Fibroblast of skin of right biceps (primary cell): Measurements from ENCODE around the gene HMGCS1.
"Not testable (repeated sequence)": the region's sequence is repeated elsewhere in the genome, so short reads cannot be mapped to it uniquely, and the experiment has no call there.

Experiments used
- DNase-seq: peaks from one replicate; pipeline ENCODE4 v3.0.0-alpha.2; 2013

HMGCS1 gene

DNA sequence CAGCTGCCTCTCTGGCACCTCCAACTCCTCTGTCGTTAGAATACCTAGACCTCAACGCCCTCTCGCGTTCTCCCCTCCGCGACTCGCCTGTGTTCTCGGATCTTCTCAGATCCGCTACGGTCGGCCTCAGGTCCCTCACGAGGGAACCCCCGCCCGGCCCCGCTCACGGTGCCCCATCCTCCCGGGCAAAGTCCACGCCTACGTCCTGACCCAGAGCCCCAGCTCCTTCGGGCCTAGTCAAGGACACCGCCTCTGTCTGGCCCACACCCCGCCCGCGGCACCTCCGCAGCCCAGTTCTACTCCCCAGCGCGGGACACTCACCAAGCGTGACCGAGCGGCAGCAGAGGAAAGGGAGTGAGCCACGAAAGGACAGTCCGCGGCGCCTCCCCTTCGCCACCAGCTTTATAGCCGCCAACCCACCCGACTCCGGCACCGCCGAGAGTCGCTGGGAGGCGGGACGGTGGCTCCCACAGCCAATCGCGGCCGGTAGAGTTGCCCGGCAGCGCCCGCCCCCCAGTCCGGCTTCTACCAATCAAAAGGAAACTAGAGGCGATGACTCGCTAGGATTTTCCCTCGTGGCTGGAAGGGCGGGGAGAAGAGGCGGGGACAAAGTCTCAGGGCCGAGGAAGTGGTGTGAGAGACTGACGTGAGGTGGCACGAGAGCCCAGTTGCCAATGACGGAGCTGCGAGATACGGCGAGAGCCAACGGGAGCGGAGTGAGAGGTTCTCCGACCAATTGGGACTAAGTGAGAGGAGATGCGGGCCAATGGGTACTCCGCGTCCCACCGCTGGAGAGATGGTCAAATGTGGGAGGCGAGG is at the start of gene HMGCS1:
Gene HMGCS1 (minus strand): TSS at position 378 of the 819 bp plus-strand sequence. CDS start 14,447 bp downstream, outside the sequence.
- peak; percentile 100 for DNase-seq

DNA sequence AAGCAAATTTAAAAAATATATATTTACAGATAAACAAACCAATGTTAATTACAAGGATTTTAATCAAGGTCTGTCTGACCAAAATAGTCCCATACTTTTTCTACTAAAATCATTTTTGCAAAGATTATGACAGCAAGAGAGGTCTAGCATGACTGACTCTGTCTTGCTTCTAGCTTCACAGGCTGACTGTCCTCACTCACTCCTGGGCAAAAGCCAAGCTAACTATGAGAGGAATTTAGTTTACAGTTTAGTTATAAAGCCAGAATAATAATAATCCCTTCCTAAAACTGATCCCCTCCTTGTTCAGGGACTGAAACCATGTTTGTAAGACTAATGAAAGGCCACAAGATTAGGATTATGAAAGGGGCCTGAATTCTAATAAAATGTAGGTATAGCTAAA is 45.5 kb upstream of the HMGCS1 start:
- DNase-seq = no peak

DNA sequence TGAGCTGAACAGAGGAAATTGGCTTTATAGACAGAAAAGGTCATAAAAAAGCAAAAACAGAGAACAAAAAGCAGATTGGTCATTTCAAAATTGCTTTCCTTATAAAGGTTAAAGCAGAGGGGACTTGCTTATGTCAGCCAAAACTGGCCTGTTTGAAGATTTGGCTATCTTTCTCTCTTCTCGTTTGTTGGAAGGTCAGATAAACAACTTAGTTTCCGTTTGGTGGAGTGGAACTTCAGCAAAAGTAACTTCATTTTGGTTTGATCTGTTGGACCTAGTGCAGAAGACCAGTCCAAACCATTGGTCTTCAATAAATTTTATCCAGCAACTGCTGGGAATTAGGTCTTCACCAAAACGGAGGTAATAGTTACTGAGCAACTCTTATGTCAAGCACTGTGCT is 45.1 kb upstream of the HMGCS1 start:
- DNase-seq = no peak

DNA sequence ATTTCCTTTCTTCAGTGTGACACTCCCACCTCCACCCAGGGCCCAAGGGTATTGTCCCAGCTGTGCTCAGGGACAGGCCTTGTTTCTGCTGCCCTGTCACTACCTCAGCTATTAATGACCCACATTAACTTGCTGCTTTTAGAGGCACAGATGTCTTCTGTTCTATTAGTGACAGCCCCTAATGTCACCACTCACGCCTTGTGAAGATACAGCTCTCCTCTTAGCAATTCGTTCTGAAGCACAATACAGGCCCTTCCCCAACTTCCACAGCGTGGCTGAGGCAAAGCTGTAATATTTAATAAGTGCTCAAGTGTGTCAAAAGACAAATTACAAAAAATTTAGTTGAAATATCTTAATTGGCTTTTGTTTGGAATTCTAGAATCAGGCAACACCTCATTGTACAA is 44.7 kb upstream of the HMGCS1 start:
- no peak for DNase-seq

DNA sequence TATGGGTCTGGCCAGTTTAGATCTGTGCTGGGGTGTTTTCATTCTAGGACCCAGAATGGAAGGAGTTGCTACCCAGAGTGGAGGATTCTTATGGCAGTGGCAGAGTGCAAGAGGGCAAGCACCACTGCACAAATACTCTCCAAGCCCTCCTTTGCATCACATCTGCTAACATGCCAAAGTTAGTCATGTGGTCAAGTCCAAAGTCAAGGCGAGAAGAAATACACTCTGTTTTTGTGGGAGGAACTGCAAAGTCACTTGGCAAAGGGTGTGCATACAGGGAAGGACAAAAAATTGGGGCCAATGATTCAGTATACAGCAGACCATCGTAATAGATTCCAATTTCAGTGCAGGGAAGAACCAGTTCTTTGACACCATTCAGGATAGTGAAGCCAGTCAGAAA is 43.9 kb upstream of the HMGCS1 start:
- no peak for DNase-seq

DNA sequence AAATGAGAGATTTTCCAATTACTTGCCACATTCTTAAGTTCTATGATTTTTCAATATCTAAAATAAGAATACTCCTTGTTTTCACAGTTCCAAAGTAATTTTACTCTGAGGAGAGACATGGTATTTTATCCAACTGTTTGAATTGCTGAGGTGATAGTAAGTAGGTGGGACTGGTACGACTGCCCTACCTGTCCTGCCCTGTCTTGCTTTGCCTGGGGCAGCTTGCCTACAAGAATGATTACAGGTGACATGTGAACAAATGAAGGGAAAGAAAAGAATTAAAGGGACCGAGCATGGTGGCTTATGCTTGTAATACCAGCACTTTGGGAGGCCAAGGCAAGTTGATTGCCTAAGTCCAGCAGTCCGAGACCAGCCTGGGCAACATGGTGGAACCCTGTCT is 41.6 kb upstream of the HMGCS1 start:
- DNase-seq = no peak

DNA sequence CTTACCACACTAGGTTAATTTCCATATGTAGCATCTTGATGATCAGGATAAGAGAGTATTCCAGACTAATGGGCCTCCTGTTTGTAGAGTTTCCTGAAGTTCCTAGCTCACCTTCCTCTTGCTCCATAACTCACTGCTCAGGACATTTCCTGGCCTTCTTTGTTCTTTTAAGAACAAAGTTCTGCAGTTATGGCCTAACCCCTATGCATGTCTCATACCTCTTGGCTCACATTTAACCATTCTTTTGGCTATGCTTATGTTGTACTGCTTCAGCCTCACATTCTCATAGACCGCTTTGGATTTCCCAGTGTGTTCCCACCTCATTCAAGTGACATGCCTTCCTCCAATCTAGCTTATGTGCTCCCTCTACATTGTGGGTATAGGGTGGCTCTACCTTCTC is 40.5 kb upstream of the HMGCS1 start:
- no peak for DNase-seq

DNA sequence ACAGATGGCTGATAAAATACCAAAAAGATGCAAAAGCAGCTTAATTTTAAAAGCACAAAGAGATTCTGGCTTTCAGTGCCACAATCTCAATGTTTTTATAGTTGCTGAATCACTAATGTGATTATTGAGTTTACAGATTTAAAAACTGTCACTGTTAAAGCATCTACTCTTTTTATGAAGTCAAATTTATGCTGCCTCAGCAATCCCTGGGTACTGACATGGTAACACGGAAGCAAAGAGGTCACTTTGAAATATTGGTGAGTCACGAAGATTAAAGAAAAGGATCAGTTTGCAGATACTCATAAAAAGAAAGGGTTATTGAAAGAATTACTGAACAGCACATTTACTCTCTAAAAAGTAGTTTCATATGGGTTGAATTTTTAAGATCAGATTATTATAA is 39.7 kb upstream of the HMGCS1 start:
- DNase-seq = no peak

DNA sequence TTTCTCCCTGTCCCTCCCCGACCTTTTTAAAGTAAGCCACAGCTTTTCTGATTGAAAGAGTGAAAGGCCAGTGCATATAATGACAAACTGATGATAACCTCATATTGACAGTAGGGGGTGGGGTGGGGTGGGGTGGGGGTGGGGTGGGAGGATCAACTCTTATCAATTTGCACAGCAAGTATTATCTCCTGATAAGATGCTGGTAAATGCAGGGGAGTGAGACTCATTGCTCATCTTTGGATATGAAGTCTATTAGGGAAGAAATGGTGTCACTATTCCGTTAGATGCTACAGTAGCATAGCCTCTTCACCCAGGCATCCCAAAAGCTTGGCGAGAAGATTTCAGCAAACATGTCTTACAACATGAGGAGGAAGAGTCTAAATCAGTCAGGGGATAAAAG is 38.9 kb upstream of the HMGCS1 start:
- no peak for DNase-seq

DNA sequence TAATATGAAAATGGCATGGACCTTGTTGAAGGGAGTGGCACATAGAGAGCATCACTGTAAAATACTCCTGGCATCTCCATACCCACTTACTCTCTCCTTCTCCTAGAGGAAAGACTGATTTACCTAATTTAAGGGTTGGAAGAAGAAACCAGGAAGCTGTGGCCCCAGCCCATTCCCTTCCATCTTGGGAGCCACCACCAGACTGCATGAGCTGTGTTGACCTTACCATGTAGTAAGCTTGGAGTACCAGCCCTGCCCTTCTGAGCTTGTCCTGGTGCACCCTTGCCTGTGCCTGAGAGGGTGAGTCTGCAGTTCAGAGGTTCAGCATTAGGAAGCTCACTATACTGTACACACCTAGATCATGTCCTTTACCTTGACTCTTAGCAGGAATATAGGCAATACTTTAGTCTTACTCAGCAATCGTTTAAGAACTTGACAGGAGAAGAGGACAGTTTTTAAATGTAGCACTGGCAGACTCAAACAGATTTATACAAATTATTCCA is 35.7 kb upstream of the HMGCS1 start:
- DNase-seq = no peak

DNA sequence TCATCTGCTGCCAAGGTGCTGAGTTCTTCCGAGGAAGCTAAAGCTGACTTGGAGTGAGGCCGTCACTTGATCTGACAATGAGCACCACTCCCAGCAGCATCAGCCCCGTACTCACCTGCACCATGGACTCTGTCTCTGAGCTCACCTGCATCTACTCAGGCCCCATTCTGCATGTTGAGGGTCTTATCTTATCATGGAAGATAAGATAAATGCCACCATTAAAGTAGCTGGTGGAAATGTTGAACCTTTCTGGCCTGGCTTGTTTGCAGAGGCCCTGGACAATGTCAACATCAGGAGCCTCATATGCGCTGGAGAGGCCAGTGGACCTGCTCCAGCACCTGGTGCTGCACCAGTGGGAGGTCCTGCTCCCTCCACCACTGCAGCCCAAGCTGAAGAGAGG is 35.0 kb upstream of the HMGCS1 start:
- DNase-seq = no peak

DNA sequence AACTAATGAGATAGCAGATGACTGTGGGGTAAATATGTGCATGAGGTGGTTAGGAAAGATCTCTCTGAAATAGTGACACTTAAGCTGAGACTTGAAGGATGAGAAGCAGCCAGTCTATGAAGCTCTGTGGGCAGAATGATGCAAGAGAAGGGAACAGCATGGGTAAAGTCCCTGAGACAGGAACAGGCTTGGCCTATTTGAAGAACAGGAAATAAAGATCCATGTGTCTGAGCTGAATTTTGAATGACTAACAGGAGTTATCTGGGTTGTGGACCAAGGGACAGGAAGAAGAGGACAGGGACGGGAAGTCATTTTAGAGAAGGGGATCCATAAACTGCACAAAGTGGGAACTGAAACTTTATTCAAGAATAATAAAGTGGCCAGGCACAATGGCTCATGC is 25.6 kb upstream of the HMGCS1 start:
- DNase-seq = no peak

DNA sequence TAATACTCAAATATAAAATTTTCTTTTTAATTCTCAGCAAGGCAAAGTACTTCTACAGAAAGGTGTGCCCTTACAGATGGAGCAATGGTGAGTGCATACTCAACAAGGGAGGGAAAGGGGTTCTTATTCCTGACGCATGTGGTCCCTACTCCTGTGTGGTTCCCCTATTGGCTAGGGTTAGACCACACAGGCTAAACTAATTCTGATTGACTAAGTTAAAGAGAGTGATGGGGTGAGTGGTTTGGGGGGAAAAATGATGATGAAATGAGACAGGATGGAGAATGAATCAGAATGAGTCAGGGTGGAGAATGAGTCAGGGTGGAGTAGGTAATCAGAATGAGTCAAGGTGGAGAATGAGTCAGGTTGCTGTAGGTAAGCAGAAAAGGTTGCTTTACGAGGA is 22.9 kb upstream of the HMGCS1 start:
- peak; percentile 2 for DNase-seq

DNA sequence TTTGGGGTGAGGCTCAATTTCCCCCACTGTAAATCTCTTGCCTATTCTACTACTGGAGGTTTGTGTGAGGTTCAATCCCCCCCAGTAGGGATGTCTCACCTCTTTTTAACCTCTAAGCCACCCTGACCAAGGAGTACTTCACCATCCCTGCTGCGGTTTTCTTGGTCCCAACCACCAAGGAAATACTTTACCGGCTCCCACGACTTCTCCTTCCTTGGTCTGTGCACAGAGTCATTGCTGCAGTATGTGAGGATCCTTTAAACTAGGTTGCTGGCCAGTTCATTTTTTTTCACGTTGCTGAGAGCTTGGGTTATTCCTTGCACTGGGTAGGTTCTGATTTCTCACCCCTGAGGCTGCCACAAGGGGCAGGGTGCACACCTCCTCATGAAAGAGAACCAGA is 22.5 kb upstream of the HMGCS1 start:
- DNase-seq = no peak

DNA sequence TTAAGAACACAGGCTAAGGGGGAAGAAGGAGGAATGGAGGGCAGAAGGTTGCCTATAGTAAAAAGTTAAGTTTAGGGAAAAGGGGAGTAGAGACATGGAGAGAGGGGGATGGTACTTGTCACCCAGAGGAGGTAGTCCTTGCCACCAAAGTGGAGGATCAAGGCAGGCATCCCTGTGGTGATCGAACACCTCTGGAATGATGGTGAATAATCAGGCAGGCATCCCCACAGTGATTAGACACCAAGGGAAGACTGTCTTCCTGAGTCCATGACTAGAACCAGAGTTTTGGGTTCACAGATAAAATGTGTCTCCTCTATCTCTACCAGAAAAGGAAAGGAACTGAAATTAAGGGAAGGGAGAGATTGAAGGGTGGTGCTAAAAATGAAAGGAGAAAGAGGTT is 19.2 kb upstream of the HMGCS1 start:
- DNase-seq = peak; percentile 43

DNA sequence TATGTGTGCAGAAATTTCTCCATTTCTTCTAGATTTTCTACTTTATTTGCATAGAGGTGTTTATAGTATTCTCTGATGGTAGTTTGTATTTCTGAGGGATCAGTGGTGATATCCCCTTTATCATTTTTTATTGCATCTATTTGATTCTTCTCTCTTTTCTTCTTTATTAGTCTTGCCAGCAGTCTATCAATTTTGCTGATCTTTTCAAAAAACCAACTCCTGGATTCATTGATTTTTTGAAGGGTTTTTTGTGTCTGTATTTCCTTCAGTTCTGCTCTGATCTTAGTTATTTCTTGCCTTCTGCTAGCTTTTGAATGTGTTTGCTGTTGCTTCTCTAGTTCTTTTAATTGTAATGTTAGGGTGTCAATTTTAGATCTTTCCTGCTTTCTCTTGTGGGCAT is 12.4 kb upstream of the HMGCS1 start:
- not testable (repeated sequence) for DNase-seq

DNA sequence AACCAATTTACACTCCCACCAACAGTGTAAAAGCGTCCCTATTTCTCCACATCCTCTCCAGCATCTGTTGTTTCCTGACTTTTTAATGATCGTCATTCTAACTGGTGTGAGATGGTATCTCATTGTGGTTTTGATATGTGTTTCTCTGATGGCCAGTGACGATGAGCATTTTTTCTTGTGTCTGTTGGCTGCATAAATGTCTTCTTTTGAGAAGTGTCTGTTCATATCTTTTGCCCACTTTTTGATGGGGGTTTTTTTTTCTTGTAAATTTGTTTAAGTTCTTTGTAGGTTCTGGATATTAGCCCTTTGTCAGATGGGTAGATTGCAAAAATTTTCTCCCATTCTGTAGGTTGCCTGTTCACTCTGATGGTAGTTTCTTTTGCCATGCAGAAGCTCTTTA is 10.3 kb upstream of the HMGCS1 start:
- not testable (repeated sequence) for DNase-seq

DNA sequence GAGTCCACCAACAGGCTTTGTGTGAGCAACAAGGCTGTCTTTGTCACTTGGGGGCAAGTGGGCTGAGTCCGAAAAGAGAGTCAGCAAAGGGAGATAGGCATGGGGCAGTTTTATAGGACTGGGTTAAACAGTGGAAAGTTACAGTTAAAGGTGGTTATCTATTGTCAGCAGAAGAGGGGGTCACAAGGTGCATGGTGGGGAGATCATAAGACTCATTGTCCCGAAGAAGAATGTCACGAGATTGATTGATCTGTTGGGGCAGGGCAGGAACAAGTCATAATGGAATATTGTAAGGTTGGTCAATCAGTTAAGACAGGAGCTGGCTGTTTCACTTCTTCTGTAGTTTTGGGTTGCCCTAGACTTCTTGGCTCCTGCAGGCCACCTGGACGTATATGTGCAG is 7.6 kb upstream of the HMGCS1 start:
- no peak for DNase-seq

DNA sequence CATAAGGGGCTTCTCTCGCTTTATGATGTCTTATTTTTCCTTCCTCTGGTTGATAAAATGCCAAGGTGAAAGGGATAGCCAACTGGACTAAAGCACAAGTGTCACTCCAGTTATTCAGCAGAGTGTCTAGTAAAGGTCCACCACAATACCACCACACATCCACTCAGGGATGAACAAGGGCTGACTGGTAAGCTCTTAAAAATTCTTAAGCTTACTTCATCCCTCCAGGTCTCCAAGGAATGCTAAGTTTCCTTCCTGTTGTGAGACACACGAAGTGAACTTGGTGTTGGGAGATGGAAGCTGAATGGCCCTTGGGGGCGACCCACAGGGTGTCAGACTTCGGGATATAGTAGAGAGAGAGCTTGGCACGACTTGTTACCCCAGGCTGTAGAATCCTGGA is 3.2 kb upstream of the HMGCS1 start:
- DNase-seq = no peak

DNA sequence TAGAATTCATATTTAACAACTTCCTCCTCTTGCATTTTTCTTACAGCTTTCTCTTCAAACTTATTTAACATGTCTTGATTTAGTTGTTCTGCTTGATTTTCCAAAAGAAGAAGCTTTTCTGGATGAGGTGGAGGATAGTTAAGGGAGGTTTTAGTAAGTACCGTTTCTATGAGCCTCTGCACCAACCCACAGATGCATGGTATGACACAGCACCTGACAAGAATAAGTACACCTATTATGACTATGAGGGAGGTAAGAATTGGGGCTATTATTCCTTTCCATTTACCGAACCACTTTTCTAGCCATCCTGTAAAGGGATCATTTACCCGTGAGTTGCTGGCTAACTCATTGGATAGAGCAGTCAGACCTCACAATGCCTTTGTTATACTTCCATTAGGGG is 2.5 kb upstream of the HMGCS1 start:
- no peak for DNase-seq

DNA sequence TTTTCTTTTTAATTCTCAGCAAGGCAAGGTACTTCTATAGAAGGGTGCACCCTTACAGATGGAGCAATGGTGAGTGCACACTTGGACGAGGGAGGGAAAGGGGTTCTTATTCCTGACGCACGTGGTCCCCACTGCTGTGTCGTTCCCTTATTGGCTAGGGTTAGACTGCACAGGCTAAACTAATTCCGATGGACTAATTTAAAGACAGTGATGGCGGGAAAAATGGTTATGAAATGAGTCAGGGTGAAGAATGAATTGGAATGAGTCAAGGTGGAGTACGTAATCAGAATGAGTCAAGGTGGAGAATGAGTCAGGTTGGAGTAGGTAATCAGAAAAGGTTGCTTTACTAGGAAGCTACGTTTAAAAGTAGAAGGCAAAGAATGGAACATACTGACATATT is 2.1 kb upstream of the HMGCS1 start:
- DNase-seq = peak; percentile 53

DNA sequence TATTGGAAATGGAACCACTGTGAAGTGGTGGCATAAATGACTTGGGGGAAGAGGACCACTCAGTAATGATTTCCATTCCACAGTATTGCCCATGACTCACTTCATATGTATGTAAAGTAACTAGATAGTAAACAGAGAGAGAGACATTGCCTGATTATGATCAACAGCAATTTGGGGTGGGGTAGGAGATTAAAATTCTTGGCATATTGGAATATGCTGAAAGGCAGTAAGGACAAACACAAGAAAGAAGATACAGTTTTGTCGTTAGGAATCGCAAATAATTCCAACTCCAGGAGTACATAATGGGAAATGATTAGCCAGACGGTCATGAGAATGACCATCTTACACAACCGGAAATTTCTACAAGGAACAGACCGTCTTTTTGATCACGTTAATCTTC is 1.5 kb upstream of the HMGCS1 start:
- DNase-seq = peak; percentile 11

DNA sequence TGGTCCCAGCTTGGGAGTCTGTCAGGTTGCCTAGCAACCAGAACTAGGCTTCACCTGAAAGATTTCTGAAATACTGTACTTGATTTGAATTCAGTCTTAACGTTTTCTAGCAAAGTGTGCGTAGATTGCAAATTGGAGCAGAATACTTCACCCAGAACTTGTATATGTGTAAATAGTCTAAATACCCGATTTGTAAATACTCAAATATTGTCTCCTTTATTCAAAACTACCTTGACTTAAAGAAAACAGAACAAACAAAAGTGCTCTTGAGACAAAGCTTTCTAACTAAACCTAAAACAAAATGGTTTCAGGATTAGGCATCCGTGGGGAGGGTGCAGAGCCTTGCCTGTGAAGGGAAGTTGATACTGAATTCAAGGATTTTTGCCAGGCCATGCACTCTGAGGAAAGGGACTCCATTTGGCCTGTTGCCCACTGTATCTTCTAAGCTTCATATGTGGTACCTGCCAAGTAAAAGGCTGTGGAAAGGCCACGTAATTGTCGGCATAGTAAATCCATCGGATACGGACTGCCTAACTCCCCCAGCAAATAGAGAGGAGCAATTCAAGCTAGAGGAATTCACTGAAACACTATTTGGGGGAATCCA is 744 bp upstream of the HMGCS1 start:
- no peak for DNase-seq

DNA sequence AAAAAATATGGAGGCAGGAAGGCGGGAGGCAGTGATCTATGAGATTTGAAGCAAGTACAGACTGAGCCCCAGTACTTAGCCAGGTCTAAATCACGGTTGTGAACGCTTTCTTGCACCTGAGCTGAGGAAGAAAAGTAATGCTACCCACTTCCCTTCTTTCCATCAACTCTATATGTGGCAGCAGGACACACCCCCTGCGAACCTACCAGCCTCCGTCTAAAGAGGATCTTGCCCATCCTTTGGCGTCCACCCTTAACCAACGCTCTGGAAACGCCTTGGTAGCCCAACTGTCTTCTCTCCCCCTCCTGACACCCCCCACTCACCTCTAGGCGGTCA is 545 bp downstream of the HMGCS1 start:
- DNase-seq = no peak
